Glomerular visceral epithelial cell (primary cell): Measurements from ENCODE around the gene MYL11.
"Not testable (repeated sequence)": the region's sequence is repeated elsewhere in the genome, so short reads cannot be mapped to it uniquely, and the experiment has no call there.

ENCODE experiments used
- DNase-seq: peaks from one replicate; pipeline ENCODE4 v3.0.0-alpha.2; 2016; ENCODE audit errors: extremely low spot score

Gene MYL11

GRCh38 chr16:30395992-30396585, 21.5 kb downstream of the MYL11 start:
- DNase-seq = no peak

GRCh38 chr16:30396627-30397026, 22.0 kb downstream of the MYL11 start:
- not testable (repeated sequence) for DNase-seq

GRCh38 chr16:30397056-30397455, 22.5 kb downstream of the MYL11 start:
- DNase-seq = no peak

- DNase-seq = no peak
Observed at GRCh38 chr16:30397776-30398660, 23.4 kb downstream of the MYL11 start.

GRCh38 chr16:30398661-30399434, 24.2 kb downstream of the MYL11 start:
- no peak for DNase-seq

GRCh38 chr16:30399435-30400186, 25.0 kb downstream of the MYL11 start:
- DNase-seq = no peak

GRCh38 chr16:30401768-30402425, 27.3 kb downstream of the MYL11 start:
- DNase-seq = no peak

GRCh38 chr16:30406795-30407101, 32.1 kb downstream of the MYL11 start:
- no peak for DNase-seq

- DNase-seq = peak; percentile 84
Observed at GRCh38 chr16:30407102-30407803, 32.7 kb downstream of the MYL11 start, which contains the start of gene ZNF771. Gene ZNF771, plus strand, starts transcription at chr16:30407606. Its CDS starts 448 bp downstream, at chr16:30408054.

- DNase-seq = no peak
Observed at GRCh38 chr16:30407804-30408534, 33.4 kb downstream of the MYL11 start.

GRCh38 chr16:30409125-30410060, 34.8 kb downstream of the MYL11 start:
- DNase-seq = peak; percentile 88

GRCh38 chr16:30413112-30413806, 38.7 kb downstream of the MYL11 start:
- DNase-seq = no peak

- DNase-seq = no peak
Observed at GRCh38 chr16:30414159-30414558, 39.6 kb downstream of the MYL11 start.

- DNase-seq = no peak
Observed at GRCh38 chr16:30416047-30416603, 41.5 kb downstream of the MYL11 start.

GRCh38 chr16:30416624-30417528, 42.3 kb downstream of the MYL11 start:
- no peak for DNase-seq

- DNase-seq = no peak
Observed at GRCh38 chr16:30417529-30418349, 43.1 kb downstream of the MYL11 start.
